Stimulated activated CD4-positive, alpha-beta T cell treated with anti-CD3 and anti-CD28 coated beads, Interleukin-4, amount 100 ng/mL, for 24 hours (primary cell): Measurements from ENCODE around the gene GPR37.

ENCODE experiments used
- DNase-seq: peaks from one replicate; pipeline ENCODE4 v3.0.0-alpha.2; 2020

GPR37 gene

DNA sequence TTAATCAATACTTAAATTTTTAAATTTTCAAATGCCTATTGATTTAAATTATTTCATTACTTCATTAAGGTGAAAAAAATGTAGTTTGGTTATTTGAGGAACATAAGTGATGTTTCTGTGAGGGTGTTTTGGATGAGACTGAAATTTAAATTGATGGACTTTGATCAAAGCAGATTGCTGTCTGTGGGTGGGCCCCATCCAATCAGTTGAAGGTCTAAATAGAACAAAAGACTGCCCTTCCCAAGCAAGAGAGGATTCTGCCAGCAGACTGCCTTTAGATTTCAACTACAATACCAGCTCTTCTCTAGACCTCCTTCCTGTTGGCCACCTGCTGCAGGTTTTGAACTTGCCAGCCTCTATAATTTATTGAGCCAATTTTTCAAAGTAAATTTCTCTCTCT, 14.5 kb upstream of the GPR37 start:
- no peak for DNase-seq

DNA sequence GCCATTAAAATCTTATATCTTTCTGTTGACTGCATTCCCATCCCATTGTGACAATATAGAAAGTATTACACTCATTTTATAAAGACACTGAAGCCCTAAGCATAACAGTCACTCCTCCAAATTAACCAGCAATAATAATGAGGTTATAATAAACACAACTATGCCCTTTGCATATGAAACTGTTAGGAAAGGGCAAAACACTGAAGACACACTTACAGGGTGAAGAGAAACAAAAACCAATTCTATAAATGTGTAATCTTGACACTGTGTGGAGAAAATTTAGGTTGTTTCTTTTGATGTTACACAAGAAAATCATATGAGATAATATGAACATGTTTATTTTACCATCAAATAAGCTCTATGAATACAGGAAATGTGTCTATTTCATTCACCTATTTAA, 14.0 kb upstream of the GPR37 start:
- DNase-seq, result no peak

DNA sequence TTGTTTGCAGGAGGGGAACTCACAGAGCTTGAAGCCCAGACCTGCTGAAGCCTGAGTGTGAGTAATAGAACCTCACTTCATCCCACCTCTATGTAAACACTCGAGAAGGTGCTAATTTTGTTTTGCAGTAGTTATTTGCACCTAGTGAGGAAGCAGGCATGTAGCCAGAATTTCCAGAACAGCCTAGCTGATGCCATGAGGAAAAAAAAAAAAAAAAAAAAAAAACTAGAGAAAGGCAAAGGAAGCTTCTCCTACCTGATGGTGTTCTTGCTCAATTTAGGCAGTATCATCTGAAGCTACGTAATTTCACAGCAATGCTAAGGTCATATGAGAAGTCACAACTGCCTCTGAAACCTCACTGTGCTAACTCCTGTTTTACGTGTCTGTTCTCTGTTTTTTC, 13.6 kb upstream of the GPR37 start:
- DNase-seq, result no peak

DNA sequence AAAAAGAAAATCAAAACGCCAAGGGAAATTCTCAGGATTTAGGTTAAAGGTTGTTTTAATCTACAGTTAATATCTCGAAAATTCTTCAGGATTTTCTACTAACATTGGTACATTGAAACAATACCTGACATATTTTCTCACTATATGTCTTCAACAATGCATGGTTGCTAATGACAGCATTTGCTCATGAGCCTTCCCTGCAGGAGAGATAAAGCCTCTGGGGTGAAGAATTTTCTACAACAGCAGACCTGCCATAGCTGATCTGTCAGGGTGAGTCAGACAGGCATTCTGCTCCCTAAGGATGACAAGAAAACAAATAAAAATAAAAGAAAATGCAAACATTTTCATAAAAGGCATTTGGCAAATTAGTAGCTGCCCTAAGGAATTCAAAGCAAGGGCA, 11.7 kb upstream of the GPR37 start:
- no peak for DNase-seq

DNA sequence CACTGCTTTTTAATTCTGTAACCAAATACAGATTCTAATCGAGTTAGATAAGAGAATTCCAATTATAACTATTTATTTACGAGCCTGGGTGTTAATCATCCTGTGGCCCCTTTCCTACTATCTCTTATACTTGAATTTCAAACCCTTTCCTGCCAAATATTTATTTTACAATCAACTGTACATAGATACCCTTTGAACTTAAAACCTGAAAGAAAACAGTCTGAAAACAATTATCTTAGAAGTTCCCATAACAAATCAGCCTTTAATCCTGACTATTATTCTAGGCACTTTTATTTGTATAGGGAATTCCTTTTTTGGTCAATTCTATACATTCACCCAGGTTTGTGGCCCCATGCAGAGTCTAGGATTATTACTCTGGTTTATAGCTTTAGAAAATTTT, 10.6 kb upstream of the GPR37 start:
- DNase-seq, result no peak

DNA sequence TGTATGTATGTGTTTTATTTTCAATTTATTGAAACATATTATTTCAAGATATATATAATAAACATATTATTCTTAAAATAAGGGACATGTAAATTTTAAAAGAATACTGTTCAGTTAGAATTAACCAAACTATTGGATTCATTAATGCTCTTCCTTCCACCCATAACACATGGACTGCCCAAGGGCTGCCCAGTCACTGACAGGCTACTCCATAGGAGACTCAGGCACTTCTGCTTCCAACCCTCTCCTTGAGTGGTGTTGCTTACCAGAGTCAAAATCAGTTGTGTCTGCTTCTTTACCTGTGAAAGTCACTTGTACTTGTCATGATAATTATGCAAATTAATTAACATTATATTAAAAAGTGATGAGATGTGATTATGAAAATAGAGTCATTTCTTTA, 9.8 kb upstream of the GPR37 start:
- no peak for DNase-seq

DNA sequence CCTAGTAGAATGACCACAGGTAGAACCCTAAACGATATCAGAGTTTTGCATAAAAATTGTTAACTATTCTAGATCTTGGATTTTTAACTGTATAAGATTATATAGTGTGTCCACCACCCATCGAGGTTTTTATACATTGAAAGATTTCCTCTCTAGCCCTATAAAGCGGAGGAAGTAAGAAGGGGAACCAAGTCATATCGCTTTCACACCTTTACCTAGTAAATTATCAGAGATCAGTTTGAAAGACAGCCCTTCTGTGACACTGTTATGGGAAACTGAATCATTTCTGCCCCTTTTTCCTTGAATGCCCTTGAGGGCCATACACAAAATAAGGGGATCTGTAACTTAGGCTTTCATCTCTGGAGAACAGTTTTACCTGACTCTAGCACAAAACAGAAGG, 8.3 kb upstream of the GPR37 start:
- no peak for DNase-seq

DNA sequence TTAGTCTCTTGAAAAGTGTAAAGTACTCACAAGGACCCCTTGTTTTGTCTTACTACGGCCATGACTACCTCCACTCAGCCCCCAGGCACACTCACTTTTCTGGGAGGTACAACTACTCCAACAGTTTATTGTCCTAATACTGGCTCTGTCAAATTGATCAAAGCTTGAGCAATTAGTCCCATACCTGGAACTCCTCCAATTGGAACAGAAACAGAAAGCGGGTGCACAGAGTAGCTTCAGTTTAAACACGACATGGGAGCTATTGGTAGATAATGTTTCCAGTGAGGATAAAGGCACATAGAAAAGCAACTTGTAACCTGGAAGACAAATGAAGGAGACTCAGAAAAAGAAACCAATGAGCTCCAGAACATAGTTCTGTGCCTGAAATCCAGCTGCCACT, 7.7 kb upstream of the GPR37 start:
- no peak for DNase-seq

DNA sequence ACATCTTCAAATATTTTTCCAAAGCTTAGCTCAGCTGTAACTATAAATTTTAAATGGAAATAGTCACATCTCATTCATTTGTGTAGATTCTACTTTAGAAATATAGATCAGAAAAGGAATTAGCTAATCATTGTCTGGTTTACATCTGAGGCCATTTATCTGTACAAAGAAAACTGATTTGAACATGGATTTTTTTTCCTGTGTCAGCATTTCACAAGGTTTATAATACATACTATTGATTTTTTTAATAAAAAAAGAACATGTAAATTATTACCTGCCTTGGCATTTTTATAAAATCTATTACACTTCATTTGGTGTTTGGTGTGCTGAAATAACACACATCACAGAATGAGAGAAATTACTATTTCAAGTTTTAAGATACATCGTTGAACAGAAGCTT, 3.5 kb upstream of the GPR37 start:
- DNase-seq, result no peak

DNA sequence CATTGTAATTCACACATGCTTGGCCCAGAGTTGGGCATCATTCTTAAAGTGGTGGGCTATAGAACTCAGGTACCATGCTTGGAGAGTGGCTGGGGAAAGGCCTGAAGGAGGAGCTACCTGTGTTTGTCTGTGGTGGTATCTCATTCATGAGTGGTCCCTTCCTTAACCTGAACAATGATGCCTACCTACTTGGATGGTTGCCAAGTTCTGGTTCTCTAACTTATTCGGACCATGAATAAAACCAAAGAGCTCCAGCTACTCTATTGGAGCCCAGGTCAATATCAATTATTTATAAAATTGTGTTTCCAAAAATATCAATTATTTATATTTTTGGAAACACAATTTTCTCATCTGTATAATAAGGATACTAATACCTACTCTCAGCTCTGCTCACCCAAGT, 2.9 kb upstream of the GPR37 start:
- DNase-seq, result no peak

DNA sequence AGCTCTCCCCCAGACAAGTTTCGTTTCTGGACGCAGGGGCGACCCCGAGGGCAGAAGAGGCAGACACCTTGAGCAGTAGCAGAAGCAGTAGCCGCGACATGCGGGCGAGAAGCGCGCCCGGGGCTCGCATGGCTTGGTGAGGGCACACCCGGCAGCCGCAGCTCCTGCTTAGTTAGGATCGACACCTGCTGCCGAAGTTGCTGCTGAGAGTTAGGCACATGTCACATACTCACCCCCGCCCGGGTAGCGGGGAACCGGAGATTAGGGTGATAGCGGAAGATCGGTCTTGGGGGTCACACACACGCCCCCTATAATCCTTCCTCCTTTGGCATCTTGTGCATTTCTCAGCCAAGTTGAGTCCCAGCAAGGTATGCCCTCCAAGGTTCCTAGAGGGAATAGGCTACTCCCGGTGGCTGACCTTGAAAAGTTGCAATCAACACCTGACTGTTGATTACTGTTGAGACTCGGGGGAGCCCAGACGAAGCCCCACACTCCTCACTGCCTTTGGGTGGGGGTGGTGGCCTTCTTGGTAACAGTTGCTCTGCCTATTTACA, 668 bp downstream of the GPR37 start:
- peak; percentile 7 for DNase-seq

DNA sequence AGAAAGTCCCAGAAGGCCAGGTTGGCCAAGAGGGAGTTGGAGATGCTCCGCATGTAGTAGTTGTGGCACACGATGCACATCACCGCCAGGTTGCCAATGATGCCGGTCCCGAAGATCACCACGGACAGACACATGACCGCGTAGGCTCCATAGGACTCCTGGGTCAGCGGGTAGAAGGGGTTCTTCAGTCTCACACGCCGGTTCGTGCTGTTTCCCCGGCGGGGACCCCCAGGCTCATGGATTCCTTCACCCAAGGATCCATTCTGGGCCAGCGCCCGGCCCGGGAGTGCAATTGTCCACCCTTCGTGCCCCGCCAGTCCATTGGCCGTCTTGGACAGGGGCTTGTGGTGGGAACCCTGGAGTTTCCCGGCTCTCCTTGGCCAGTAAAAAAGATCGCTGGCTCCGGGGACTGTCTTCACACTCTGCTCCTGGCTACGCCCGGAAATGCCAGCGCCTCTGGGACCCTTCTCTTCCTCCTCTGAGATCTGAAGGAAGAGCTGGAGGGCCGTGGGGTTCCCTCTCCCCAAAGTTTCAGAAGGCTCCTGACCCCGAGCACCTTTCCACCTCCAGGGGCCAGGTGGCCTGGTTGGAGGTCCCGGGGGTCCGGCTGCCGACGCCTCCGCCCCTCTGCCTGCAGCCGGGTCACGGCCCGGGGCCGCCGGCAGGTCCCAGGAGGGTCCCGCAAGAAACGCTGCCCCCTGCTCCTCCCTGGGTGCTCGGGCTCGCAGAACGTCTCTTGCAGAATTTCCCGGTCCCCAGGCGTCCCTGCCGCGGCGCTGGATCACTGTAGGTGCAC, 1.3 kb downstream of the GPR37 start:
- no peak for DNase-seq

DNA sequence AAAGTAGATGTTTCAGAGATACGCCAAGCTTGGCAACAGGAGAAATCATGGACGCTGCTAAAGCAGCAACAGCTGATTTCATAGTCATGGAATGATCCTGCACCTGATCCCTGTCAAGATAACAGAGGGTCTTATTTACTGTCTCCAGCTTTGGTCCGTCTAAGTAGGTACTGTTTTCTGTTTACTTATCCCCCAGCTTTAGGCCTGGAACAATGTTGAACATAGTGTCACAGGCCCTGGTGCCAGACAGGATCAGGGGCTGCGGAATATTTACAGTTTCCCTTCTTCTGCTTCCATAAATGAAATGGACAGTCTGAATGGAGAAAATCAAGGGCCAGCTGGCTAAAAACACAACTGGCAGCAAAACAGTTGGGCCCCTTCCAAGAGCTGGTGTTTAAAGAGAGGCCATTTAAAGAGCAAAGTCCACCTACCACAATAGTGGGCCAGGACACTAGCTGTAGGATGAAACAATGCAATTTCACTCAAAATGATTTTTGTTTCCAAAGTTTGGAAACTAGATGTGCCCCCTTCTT, 2.9 kb downstream of the GPR37 start:
- no peak for DNase-seq

DNA sequence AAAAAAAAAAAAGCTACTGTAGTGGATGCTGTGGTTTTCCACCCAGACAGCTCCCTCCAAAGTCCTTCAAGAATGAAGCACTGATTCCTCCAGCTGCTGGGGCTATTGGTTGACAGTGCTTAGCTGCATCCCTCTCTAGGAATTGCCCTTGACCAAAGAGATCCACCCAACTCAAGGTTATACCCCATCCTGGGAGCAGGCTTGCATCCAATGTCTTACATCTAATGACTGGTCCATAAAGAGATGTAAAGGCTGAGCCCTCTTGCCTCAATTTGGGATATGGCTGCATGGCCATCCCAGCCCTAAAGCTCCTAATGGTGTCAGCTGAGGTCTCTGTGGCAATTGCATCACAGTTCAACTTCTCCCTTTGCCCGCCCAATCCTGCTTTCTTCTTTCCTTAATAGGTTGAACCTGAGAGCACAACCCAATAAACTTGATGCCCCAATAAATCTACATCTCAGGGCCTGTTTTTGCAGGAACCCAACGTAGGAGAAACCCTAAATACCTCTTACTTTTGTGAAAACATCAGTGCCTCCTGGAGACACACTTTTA, 4.4 kb downstream of the GPR37 start:
- no peak for DNase-seq

DNA sequence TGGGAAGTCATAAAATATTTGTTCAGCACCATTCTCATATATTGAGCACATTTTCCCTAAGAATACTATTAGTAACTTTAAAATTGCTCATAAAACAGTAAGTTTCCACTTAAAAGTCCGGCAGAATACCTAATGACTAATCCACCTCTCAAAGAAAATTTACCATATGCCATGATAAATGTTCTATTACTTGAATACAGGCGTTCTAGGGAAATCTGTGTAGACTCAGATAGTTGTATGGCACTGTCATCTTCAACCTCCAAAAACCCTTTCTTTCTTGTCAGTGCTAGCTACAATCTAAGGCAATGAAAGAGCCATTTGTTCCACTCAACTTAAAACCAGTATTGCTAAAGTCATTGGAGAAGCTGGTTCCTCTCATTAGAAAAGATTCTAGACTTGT, 7.3 kb downstream of the GPR37 start:
- DNase-seq, result no peak

DNA sequence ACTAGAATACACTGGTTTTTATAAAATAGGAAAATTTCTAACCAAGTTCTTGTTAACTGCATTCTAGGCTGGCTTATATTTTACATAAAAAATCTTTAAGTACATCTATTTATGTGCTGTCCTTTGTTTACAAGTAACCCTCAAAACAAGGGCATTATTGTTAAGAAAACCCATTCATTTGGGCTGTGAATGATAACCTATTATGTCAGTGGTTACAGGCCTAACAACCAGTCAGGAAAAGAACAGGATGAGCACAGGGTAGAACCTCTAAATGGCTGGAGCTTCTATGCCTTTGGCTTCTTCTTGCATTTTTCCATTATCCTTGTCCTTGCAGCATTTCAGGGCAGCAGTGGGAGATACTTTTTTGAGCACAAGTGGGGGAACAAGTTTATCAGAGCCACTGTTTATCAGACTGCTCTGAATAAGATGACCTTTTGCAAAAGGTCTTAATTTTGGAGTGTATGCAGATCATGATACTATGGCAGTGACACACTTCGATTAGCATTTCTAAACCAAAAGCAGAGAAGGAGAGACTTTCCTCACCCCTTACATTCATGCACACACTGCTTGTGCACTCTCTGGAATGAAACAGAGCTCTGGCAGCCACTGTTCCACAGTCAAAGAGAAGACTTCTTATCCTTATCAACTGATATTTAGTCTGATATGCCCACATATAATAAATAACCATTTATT, 10.9 kb downstream of the GPR37 start:
- no peak for DNase-seq

DNA sequence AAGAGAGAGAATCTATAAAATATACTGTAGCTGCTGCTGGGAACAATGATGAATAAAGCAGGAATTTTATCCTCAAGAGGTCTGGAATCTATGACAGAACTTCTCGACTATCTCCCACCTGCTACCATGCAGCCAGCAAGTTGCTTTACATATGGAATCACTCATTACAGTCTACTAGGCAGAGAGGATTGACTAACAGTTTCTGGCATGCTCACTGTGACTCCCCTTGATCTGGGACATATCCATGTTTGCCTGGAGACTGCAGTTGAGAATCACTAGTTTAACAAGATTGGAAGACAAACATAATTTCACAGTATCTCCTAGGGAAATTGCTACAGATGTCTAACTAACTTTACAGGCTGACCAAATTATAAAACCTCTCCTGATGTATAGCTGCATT, 13.3 kb downstream of the GPR37 start:
- no peak for DNase-seq

DNA sequence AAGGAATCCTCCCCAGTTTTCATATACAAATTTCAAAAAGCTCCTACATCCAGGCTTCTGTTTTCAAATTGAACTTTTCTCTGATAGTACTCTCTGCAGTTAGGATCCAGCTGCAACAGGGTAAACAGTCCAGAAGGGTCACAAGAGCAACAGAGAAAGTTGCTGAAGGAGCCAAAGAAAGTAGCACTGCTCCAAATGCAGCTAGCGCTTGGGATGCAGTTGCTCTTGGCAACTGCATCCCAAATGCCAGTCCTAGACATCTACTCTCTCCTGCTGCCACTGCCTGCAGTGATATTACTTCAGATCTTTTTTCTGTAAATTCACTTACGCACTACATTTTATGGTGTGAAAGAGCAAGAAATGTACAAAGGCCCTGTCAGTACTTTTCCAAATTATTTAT, 14.6 kb downstream of the GPR37 start:
- no peak for DNase-seq

DNA sequence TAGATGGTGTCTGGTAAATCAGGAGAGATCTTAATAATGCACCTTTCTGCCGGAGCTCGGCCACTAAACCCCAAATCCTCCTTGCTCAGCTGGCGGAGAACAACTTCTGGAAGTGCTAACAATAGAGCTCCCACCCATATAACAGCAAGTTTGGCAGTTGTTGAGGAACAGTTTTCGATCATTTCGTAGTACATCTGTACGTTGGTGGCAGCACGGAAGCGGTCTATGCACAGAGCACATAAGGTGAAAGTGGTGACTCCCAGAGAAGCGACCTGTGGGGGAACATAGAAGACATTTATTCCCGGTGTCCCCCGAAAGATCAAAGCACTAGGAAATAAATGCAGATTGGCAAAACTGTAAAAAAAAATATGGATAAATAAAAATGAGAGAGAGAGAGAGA, 18.5 kb downstream of the GPR37 start:
- DNase-seq, result no peak

DNA sequence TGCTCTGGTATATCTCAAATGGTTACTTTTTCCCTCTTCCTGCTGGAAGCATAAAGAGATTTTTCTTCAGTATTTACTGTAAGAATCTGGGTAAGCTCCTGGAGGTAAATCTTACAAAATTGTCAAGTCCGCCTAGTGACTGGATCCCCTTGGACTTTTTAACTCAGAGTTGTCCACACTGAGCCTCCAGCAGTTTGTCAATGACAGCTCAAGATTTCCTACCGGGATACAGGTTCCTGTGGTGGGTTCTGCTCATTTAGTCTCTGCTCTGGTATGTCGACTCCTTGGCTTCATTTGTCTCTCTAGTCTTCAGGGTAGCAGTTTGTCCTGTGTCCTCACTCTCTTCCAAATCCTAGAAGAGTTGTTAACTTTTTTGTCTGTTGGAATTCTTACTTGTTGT, 27.0 kb downstream of the GPR37 start:
- DNase-seq, result no peak

DNA sequence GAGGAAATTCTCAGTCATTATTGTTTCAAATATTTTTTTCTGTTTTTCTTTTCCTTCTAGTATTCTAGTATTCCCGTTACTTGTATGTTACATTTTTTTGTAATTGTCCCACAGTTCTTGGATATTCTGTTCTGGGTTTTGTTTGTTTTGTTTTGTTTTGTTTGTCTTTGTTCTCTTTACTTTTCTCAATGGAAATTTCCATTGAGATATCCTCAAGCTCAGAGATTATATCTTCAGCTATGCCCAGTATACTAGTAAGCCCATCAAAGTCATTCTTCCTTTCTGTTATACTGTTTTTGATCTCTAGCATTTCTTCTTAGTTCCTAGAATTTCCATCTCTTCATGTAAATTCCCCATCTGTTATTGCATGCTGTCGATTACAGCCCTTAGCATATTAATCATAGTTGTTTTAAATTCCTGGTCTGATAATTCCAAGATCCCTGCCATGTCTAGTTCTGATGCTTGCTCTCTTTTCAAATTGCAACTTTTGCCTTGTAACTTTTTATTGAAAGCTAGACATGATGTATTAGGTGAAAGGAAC, 27.8 kb downstream of the GPR37 start:
- no peak for DNase-seq

DNA sequence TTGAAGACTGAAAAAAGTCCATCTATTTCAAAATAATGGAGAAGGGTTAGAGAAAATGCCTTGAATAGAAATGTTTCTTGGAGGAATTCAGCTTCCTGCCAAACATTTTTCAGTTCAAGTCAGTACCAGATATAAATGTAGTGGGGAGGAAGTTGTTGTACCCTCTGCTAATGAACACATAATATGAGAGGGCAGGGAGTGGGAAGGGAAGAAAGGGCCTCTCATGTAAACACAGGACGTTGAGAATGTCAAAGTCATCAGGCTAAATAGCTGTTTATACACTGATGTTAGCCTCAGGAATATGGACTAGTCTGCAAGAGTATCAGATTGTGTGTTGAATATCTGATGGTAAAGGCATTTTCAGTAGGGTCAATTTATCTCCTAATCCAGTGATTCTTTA, 37.0 kb downstream of the GPR37 start:
- no peak for DNase-seq

DNA sequence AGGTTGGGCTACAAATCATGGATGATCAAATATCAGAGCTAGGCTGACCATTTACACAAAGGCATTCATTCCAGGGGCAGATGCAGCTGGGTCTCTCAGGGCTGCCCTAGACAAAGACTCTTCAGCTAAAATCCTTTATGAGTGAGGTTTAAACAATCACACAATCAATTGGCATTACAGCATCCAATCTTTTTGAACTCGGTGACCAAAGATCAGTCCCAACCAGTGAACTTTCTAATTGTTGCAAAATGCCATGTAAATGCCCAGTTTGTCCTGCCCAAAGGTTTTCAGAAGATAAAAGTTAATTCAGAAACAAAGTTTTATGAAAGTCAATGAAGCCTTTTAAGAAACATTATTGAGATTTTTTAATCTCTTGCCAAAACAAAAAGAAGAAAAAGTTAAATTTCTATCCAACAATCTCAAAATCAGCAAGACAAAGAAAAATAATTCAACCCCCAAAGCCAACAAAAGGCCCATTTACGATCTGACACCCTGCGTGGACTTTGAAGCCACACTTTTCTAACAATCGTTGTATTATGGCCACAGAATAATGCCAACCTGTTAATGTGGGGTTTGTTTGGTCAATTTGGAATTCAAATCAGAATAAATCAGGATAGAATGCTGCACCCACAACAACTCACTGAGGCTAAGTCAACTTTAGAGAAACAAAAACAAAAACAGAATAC, 40.9 kb downstream of the GPR37 start:
- DNase-seq, result no peak
